Omental fat pad (tissue), 4 donors: ENCODE data around the gene FUS. TPM values are rescaled to one million over a fixed set of nuclear protein-coding genes. Genes with fewer than 3 reads are reported as not detected.

Experiments
- ATAC-seq: fragments of 150-250 bp; one replicate; pipeline ENCODE4 v1.9.1; 2016; ENCODE audit warnings: mild to moderate bottlenecking, moderate library complexity; ENCODE audit not compliant: low FRiP score
- DNase-seq: peaks from one replicate; pipeline ENCODE4 v3.0.0-alpha.2; 2019; ENCODE audit warnings: low spot score
- total RNA-seq, 4 donors: library from RNA; depleted of rRNA; stranded (reverse); fragments of >200 nt; gene quantifications; one replicate each; pipeline ENCODE4 v1.1.0, GENCODE V29; 2016
- TF ChIP-seq, protein P1 (sequence below), 3 donors: fragments of 450-650 bp; IDR thresholded peaks; one replicate each; pipeline ENCODE4 v1.5.1; 2016 to 2017; ENCODE audit warnings: antibody characterized with exemption in 3 of 3, mild to moderate bottlenecking in 3 of 3, moderate library complexity in 2 of 3

The FUS gene
- total RNA-seq, 4 donors from 2014 or later = 65.0 to 162 (median 116) TPM

DNA sequence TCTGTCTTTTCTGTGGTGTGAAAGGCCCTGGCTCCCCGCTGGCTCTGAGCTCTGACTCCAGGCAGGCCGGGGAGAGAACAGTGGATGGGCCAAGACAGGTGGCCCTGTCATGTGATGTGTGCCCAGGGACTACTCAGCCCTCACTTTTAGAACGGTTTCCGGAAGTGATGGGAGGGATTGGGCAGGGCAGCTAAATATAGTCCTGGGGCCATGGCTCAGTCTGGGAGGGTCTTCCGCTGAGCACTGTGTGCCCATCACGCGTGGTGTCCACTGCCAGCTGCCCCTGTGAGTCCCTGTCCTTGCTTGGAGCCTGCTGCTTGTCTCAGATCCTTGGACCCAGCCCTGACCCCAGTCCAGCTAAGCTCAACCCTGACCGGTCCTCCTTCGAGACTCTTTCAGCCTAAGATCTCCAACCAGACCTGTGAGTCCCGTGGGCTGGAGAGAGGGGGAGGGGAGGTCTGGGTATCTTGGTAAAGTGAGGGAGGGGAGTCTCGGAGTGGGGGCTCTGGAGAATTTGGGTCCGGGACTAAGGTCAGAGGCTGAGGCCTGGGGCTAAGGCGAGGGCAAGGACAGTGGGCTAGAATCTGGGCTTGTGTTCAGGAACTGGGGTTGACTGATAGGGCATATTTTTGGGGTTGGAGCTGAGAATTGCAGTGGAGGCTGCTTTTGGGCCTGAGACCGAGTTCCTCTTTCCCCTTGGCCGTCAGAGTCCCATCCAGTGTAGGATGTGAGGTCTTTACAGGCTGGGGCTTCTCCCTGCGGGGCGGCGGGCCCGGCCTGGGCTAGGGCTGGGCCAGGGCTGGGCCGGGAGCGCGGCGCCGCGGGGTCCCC is 34.2 kb downstream of the FUS start, which contains the start of gene TRIM72:
Gene TRIM72, plus strand, starts transcription at position 243 of the 831 bp plus-strand sequence. CDS start 620 bp downstream, outside the sequence.
- TF ChIP-seq, protein P1, sequence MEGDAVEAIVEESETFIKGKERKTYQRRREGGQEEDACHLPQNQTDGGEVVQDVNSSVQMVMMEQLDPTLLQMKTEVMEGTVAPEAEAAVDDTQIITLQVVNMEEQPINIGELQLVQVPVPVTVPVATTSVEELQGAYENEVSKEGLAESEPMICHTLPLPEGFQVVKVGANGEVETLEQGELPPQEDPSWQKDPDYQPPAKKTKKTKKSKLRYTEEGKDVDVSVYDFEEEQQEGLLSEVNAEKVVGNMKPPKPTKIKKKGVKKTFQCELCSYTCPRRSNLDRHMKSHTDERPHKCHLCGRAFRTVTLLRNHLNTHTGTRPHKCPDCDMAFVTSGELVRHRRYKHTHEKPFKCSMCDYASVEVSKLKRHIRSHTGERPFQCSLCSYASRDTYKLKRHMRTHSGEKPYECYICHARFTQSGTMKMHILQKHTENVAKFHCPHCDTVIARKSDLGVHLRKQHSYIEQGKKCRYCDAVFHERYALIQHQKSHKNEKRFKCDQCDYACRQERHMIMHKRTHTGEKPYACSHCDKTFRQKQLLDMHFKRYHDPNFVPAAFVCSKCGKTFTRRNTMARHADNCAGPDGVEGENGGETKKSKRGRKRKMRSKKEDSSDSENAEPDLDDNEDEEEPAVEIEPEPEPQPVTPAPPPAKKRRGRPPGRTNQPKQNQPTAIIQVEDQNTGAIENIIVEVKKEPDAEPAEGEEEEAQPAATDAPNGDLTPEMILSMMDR (IDR thresholded peaks at IDR 0.05) = no peak
- ATAC-seq (no peak), DNase-seq (no peak)

DNA sequence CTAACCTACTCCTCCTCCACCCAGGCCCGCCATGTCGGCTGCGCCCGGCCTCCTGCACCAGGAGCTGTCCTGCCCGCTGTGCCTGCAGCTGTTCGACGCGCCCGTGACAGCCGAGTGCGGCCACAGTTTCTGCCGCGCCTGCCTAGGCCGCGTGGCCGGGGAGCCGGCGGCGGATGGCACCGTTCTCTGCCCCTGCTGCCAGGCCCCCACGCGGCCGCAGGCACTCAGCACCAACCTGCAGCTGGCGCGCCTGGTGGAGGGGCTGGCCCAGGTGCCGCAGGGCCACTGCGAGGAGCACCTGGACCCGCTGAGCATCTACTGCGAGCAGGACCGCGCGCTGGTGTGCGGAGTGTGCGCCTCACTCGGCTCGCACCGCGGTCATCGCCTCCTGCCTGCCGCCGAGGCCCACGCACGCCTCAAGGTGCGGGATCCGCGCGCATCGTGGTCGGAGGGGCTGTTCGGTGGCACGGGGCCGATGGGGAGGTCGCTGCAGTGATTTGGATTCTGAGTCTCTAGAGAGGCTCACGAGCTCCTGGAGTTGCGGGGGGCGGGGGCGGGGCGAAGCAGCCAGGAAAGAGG is 34.9 kb downstream of the FUS start:
- TF ChIP-seq, protein P1 (IDR thresholded peaks at IDR 0.05) = no peak
- DNase-seq (no peak), ATAC-seq (peak; percentile 43)

DNA sequence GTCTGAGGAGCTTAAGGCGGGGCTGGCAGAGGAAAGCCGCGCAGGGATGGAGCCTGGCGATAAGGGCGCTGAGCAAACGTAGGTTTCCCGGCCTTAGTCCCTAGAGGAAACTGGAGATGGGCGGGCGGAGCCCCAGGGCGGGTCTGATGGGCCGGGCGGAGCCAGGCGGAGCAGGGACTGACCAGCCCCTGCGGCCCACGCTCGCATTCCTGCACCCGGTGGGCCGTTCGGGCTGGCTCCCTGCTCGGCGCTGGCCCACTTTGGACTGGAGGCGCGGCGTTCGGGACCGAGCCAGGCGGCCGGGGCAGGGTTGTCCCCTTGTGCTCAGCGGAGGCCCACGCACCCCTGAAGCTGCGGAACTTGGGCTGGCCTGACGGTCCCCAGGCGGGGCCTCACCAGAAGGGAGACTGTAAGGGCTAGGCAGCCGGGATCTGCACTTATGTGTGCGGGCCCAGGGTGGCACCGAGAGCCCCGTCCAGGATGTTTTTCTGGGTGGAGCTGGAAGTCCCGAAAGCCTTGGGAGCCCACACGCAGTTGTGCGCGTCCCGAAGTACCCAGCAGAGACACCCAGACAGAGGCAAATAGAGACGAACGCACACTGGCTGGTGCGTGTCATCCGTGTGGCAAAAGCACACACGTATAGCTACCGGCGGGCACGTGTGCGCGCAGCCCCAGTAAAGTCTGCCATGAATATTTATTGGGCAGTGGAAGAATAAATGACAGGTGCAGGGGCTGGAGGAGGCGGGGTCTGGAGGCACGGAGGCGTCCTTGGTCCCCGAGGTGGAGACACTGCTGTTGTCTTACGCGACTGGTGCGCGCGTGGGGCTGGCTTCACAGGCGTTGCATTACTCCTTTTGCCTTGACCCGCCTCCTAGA is 35.6 kb downstream of the FUS start:
- peak; percentile 93 for ATAC-seq
- TF ChIP-seq, protein P1 (IDR thresholded peaks at IDR 0.05) = no peak
- no peak for DNase-seq

DNA sequence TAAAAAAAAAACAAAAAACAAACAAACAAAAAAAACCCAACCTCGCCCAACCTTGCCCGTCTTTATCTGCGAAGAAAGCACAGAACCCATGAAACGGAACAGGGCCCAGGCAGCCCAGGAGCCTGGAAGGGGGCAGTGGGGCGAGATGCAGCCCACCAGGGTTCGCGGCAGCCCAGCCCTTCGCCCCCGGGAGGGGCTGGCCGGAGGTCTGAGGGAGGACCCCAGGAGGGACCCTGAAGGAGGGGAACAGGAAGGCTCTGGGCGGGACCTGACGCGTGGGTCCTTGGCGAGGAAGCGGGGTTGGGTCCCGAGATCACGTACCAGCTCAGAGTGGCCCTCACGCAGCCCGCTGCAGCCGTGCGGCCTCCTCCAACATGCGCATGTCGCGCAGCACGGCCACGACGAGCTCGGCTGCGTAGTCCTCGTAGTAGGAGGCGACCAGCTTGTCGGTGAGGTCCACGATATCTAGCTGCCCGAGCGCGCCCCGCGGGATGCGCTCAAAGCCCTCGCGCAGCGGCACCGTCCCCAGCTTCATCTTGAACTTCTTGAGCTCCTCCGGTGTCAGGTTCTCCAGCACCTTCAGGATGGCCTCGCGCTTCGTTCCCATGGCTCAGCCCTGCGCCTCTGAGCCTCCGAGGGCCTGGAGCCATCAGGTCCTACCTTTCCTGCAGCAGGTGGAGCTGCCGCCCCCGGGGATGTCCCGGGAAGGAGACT is 36.6 kb downstream of the FUS start, which contains the start of gene PYDC1:
Gene PYDC1, minus strand, starts transcription at position 714 of the 714 bp plus-strand sequence. Its CDS starts 107 bp downstream, at position 607.
- no peak for ATAC-seq

DNA sequence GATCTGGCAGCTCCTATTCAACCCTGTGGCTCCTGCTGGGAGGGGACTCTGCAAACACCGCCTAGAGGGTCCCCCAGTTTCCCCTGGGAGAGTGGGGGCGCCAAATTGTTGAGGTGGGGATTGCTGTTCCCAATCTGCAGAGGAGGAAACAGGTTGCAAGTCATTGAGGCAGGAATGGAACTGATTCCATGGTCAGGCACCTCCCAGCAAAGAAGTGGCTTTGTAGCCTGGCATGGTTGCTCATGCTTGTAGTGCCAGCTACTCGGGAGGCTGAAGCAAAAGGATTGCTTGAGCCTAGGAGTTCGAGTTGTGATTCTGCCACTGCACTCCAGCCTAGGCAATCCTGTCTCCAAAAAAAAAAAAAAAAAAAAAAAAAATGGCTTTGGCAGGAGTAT is 37.2 kb downstream of the FUS start:
- ATAC-seq (no peak), DNase-seq (no peak)
- TF ChIP-seq, protein P1 (IDR thresholded peaks at IDR 0.05) = no peak

More for the DNA sequence above, 36.6 kb downstream of the FUS start, which contains the start of gene PYDC1:
- no peak for DNase-seq
- TF ChIP-seq, protein P1 (IDR thresholded peaks at IDR 0.05) = no peak

DNA sequence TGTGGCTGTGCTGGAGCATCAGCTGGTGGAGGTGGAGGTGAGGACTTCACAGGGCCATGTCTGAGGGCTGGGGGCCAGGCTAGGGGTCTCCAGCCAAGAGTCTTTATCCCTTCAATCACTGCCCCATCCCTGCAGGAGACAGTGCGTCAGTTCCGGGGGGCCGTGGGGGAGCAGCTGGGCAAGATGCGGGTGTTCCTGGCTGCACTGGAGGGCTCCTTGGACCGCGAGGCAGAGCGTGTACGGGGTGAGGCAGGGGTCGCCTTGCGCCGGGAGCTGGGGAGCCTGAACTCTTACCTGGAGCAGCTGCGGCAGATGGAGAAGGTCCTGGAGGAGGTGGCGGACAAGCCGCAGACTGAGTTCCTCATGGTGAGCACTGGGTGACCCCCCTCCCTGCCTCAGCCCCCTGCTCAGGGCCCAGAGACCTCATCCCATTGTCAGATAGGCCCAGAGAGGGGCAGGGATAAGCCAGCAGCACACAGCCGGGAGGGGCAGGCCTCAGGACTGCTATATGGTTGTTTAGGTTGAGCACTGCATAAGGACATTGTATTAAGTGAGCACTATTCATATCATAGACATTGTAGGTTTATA is 39.3 kb downstream of the FUS start:
- TF ChIP-seq, protein P1 (IDR thresholded peaks at IDR 0.05) = no peak
- ATAC-seq (no peak), DNase-seq (no peak)
